Mammary epithelial cell (primary cell): ENCODE data around the gene DENND1A.

Experiments used
- CTCF ChIP-seq, 2 donors: IDR thresholded peaks in 1 of 2; conservative IDR thresholded peaks in 1 of 2; 2 replicates each; pipeline ENCODE4 v1.5.1; 2011 to 2012; ENCODE audit warnings: inconsistent platforms in 2 of 2, low read length in 2 of 2, mild to moderate bottlenecking in 2 of 2, control low read depth in 1 of 2, low read depth in 1 of 2; ENCODE audit not compliant: insufficient read depth in 1 of 2; ENCODE audit errors: extremely low read depth in 1 of 2
- EZH2 ChIP-seq: IDR thresholded peaks from 2 replicates; pipeline ENCODE4 v1.6.1; 2012; ENCODE audit warnings: low read length, inconsistent platforms, borderline replicate concordance

- no peak for TF ChIP-seq CTCF (conservative IDR thresholded peaks at IDR 0.05 in 1 of 2, IDR thresholded peaks at IDR 0.05 in 1 of 2; ENCODE audit: extremely low read depth in 1 of 2, insufficient read depth in 1 of 2, low read depth in 1 of 2, low read length in 2 of 2)
- TF ChIP-seq EZH2, result no peak
Observed at GRCh38 chr9:123418506-123418905, 511.4 kb downstream of the DENND1A start.
